HG03060 (cell line): ENCODE data around the gene EML3.
"Not testable (repeated sequence)": the region's sequence is repeated elsewhere in the genome, so short reads cannot be mapped to it uniquely, and the experiment has no call there.

Source experiments
- ATAC-seq: cut with Tn5 transposase; IDR thresholded peaks from one replicate; pipeline ENCODE4 v1.9.1; 2021; ENCODE audit warnings: low read depth, moderate number of reproducible peaks; ENCODE audit not compliant: unreplicated experiment

Gene EML3

DNA sequence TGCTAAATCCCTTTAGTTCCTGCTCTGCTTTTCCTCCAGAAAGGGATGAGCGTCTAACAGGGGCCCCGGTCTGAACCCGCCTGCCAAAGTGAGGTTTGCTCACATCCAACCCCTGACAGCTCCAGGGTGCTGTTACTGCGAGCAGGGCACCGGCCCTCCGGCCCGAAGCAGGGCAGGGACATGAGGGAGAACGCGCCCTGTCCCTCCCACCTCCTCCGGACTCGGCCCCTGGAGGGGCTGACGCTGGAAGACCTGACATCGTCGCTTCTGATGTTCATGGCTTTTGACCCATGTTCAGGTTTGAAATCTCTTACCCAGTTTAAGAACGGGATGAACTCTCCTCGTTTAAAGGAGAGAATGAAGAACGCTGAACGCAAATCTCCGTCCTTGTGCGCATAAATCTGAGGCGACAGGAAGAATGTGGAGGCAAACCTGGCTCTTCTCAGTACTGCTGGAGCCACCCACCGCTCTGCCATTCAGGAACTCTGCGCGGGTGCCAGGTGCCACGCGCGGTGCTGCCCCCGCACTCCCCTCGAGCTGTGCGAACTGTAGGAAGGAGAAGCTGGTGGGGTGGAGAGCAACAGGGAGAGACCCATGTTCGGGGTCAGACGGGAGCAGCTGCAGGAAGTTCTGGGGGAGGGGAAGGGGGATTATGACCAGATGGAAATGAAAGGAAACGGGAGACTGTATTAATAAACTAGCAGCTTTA lies 38.1 kb downstream of the EML3 start:
- no peak for ATAC-seq

DNA sequence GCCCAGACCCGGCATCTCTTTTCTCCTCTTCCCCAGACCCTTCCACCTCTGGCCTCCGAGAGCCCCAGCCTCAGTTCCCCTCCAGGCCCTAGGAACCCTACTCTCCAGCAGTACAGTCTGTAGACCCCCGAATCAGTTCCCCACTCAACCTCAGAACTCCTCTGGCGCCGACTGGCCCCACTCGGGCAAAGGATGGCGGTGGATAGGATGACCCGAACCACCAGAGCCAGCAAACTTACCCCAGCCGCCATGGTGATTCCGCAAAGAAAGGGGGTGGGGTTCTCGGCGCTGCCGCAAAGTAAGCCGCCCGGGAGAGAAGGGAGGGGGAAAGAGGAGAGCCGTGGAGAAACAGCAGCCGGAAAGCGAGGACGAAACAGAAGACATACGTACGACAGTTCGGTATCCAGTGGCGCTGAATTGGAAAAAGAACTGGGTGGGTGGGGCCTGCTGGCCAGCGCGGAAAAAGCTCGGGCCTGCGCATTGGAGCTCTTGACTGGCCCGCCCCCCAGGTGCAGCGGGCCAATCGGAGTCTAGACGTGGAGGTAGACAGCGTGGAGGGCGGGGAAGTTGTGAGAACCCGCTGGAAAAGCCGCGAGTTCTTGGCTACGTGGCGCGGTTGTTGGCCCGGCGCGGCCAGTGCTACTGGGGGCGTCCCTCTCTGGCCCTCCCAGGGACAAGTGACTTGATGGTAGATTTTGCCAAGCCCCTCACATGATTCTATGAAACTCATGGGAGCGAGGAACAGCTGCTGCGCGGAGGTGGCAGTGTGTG lies 38.8 kb downstream of the EML3 start, which contains the start of gene EEF1G:
EEF1G (minus strand) TSS at position 300 of the 771 bp plus-strand sequence; CDS start at position 251, 49 bp downstream.
- peak; percentile 80 for ATAC-seq

DNA sequence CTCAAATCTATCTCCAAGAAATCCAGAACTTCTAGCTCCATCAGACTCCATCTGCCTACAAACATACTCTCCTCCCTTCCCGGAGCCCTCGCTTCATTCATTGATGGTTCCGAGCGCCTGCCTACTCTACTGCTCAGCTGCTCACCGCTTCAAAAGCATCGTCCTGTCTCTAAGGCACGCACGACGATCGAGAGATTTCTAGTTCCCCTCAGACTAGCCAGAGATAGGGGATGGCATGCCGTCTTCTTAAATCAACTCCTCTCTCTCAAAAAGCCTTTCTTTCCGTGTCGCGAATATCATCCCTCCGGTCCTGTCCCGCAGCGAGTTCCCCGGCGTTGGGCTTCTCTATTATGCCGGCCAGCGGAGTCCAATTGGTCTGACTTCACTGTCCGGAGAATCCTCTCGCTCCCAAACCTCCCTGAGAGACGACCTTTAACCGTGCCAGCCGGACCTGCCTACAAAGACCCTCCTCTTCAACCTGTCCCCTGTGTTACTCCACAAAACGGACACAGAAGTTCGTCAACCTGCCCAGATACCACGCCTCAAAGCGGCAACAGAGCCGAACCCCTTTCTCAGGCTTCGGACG lies 39.5 kb downstream of the EML3 start:
- ATAC-seq, result no peak

DNA sequence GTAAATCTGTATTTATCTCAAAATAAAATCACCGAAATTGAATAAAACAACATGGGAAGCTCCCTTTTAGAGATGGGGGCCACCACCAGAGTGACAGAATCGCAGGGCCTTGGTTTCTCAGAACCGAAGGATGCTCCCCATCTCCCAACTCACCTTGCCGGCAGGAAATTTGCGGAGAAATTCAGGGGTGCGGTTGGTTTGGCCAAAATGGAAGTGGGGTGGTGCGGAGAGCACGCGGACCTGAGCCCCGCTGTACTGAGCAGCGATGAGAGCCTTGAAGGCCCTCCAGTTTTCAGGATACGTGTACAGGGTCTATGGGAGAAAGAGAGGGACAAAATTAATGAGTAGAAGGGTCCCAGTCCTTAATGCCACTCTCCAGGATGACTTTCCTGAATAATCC lies 40.1 kb downstream of the EML3 start:
- ATAC-seq, result no peak

DNA sequence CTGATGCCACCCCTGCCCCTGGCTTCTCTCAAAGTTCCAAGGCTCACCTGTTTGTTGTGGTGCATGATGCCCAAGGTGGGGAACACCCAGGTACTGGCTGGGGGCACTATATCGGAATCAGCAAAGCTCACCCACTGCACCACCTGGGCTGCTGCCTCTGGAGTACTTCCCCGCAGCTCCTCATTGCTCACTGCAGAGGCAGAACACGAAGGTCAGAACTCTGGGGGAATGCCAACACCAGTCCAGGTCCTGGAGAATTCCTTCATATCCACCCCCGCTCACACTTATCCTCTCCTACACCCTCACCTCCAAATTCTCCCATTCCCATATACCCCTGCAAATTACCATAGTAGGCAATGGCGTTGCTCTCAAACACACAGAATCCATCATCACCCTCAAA lies 41.1 kb downstream of the EML3 start:
- not testable (repeated sequence) for ATAC-seq

DNA sequence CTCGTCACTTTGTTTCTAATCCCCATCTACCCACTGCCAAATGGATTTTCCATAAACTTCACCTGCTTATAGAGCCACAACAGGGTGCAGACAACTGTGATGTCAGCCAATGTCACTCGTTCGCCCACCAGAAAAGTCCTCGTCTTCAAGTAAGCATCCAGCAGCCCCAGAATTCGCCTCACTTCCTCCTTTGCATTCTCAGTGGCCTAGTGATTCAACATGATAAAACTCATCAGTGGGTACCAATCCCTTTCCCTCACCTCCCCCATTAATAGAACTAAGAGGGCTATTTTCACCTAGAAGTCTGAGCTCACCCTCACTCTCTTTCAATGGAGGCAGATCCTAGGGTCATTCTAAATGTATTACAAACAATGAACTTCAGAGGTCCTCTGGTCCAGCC lies 41.7 kb downstream of the EML3 start:
- not testable (repeated sequence) for ATAC-seq

DNA sequence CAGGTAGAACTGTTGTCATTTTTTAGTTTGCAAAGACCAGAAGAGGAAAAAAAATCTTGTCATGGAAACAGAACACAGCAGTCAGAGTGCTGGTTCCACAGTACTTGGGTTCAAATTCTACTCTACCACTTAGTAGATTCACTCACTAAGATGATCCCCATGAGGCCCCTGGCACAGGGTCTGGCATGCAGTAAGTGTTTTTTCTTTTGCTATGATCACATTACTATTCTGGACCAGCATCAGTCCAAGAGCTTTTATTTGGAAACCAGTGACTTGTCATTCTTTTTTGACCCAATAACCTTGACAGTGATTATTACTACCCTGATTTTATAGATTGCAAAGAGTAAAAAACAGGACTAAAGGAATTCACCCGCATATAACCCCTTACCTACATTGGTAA lies 43.0 kb downstream of the EML3 start:
- ATAC-seq, result no peak

DNA sequence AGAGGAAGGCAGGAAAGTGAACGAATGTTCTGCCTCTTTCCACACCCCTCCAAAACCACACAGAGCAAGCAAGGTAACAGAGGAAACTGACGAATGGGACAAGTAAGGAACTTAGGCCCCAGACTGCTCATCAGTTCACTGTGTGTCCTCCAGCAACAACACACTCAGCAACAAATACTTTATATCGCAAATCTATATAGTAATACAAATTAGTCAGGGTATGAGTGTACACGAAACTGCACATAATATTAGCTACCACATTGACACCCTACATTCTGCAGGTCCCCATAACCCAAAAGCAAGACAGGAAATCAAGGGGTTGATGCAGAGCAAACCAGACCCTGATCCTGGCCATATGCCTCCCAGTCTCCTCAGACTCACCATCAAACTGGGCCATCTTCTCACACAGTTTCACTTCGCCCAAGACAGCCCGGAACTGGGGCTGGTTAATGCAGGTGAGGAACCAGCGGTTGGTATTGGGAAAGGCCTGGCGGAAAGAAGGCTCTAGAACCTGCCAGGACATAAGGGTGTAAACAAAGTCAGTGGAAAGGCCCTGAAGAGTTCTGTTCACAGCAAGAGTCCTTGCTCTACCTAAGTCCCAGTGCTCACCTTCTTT lies 45.4 kb downstream of the EML3 start:
- no peak for ATAC-seq

DNA sequence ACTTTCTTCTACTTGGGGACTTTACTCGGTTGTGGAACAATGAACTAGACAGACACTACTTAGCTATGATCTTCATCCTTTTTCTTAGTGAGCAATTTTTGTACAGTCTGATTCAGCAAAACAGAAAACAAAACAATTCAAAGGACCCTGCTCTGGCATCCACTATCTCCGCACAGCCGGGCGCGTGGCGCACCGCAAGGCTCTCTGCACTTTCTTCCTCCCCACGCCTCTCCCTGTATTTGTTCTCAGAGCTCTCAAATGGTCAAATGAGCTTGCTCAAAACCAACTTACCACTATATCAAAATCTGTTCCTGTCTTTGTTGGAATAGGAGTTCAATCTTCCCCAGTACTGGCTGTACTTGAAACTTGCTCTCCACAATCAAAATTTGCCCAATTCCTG lies 46.3 kb downstream of the EML3 start:
- ATAC-seq, result no peak

DNA sequence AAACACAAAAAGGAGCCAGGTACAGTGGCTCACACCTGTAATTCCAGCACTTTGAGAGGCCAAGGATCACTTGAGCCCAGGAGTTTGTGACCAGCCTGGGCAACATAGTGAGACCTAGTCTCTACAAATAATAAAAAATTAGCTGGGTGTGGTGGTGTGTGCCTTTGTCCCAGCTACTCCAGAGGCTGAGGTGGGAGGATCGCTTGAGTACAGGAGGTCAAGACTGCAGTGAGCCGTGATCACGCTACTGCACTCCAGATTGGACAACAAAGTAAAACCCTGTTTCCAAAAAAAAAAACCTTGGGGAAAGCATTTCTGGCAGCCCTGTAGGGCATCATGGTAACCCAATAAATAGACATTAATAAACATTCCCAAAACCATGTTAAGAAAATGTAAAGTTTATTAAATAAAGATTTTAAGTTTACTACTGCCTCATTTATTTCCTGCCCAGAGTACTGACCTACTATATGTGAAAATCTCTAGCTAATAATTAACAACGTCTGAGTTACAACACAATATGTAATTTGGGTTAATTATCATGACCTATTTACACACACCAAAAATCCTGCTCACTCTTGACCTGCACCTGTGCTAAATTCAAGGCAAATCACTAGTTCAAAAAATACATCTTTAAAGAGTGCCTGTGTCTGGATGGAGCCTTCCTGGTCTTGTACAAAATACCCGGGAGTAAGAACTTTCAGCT lies 47.3 kb downstream of the EML3 start:
- ATAC-seq, result no peak

DNA sequence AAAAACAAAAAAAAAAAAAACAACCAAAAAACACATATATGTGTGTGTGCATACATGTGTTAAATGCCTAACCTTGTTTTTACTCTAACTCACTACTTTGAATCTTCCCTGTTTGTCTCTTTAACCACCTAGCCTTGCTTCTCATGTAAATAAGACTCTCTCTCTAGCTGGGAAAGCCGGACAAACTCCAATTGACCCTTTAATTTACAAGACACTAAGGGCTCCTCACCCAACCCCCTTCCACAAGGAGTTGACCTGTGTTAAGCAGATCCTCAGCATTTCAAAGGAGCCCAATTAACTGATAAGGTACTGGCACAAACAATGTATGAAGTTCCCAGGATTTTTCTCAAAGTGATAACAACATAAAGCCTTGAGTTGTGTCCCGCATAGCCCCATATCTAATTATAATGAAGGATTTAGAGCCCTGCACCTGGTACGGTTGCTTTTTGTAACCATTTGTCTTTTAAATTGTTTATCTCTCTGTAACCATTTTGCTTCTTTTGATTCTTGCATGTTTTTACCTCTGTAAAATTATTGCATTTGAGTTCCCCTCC lies 50.8 kb downstream of the EML3 start:
- ATAC-seq, result not testable (repeated sequence)

DNA sequence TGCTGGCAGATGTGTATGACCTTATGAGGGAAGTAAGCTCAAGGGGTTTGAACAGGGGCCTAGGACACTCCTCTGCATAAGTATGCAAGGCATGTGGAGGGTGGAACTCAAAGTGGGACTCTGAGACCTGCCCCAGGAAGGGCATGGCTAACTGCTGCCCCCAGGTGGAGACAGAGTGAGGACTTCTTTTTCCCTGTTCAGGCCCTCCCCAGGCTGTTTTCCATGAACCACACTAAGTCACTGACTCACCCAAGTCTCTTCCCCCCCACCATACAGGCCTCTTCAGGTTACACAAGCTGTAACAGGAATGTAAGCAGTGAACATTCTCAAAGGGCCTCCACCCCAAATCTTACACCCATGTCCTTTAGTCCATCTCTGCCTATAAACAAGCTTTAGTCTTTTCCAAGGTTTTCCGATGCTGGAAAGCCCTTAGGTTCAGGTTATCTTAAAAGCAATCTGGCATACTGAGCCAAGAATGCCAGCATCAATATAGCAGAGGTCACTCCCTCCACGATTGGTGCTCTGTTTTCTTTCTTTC lies 51.9 kb downstream of the EML3 start:
- no peak for ATAC-seq

DNA sequence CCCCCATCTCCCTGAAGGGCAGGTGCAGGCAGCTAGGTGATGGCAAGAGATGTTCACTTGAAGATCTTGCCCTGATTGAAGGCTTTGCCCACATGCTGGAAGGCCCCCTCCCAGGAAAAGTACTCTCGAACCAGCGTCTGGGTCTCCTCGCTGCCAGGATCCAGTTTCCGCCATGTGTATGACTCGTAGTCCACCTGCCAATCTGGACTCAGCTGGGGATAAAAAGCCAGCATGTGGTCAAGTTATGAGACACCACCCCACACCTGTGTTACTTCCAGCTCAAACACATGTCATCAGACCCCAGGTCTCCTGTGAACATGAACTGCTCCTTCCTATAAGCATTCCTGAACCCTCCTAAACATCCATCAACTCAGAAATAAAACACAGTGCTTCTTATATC lies 52.9 kb downstream of the EML3 start:
- not testable (repeated sequence) for ATAC-seq

DNA sequence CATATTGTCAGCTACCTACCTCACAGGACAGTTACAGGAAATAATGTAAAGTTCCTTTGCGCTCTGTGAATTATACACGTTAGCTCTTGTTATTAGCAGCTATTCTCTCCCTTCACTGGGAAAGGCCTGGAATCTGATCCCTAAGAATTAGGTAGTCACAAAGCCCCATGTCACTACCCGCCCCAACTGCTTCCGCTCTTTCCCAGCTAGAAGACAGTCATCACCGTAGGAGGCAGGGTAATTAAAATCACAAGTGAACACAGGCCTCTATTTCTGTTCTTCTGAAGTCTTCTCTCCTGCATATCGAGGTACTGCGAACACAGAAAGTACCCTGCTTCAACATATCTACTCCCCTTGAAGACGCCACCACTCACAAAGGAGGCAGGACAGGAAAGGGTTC lies 53.4 kb downstream of the EML3 start:
- ATAC-seq, result no peak

DNA sequence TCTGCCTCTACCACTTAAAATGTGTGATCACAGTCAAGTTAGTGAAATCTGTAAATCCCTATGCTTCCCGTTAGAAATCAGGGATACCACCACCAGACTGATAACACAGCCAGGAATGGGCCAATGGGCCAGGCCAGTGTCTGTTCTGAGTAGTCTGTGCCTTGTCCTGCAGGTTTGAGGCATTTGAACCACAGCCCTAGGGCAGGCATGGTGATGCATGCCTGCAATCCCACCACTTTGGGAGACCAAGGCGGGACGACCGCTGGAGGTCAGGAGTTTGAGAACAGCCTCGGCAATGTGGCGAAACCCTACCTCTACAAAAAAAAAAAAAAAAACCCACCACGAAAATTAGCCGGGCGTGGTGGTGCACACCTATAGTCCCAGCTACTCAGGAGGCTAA lies 53.9 kb downstream of the EML3 start:
- no peak for ATAC-seq

DNA sequence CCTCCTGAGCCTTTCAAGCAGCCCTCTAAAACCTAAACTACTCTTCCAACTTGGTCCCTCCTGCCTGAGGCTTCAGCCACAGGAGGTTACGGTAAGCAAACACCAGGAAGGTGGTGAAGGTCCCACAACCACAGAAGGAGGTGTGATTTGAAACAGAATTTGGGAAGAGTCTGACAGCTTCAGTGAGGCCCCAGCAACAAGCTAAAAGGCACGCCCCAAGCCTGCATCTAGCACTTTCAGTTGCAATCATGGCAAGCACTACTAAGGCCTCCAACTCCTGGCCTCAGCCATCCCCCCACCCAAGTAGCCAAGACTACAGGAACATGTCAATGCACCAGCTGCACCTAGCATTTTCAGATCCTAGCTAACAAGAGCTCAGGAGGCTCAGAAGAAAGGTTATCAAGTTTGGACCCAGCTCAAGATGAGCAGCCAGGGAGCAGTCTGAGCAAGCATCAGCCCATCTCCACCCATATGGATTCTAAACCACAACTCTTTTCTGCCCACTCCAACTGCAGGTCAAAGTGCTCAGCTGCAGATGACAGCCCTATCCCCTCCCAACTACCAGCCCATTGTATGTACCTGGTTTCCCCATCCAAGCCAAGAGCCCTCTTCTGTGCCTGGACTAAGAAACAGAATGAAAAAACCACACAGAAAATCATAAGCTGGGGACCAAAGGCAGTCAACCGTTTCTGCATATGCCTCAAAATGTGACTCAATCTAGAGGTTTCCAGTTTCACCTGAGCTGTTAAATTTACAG lies 55.5 kb downstream of the EML3 start:
- ATAC-seq, result no peak

DNA sequence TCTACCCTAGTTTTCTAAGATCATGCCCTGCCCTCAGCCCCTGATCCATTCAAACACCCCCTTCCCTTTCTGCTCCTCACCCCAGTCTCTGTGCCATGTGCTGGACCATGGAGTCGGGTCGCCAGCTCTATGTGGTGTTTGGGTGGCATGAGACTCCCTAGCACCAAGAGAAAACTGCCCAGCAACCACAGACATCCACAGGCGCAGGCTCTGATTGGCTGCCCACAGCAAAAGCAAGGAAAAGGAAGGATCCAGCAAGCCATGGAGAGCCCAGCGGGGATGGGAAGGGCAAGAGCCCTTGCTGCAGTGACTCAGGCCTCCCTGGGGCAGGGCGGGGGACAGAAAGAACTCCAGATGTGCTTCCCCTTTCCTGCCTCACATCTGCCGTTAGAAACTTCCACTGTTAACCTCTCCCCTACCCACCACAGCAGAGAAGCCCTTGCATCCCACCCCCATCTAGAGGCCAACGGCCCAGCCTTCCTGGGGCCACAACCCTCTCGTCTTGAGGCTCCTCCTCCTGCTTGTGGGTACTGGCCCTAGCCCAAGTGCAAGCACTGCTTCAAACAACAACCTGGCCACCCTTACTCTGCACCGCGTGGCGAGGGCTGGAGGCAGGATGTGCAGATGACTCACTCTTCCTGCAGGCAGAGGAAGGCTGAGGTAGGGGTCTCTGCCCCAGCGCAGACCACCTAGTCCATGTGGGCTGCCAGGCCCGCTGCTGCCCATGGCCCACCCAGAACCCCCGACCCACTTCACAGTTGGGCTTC lies 56.3 kb downstream of the EML3 start:
- peak; percentile 29 for ATAC-seq

DNA sequence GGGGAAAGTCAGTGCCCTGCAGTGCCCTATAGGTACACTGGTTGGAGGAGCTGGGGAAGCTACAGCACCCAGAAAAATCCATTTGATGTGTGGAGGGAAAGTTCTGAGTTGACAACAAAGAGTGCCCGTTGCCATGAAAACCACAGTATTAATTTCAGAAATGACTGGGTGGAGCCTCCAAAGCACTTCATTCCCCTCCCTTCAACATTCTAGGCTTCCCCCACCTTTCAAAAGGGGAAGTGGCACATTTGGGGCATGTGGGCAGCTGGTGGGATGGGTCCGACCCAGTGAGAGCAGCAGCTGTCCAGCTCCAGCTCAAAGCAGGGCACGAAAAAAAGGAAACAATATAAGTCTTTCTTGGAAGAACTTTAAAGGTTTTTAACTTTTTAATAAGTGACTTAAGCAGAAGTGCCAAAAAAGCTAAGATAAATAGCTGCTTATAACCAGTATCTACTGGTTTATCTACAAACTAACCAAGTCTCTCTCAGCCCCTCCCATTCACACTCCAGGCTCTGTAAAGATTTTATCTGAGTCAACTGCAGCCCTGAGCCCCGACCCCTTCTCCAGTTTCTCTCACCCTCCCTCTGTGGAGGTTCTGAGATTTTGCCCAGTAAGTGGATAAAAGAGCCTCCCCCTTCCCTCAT lies 57.0 kb downstream of the EML3 start:
- ATAC-seq, result peak; percentile 26
